ENCODE data around the gene NOS1AP.

DNA sequence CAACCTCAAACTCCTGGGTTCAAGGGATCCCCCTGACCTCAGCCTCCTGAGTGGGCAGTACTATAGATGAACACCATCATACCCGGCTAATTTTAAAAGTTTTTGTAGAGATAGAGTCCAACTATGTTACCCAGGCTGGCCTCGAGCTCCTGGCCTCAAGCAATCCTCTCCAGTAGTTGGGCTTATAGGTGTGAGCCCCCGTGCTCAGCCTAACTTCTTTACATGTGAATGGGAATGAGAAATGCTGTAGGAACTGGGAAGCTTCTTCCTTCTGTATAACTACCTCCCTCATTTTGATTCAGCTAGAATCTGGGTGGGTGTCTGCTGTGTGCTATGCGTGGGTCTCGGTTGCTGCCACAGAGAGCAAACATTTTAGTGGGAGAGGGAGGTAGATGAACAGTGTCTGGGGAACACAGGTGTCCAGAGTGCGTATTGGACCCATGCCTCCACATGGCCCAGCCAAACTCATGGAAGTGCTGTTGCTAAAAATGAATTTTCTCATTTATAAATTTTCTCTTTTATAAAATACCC lies 150.6 kb downstream of the NOS1AP start:
- no peak for TF ChIP-seq ISL1 (CRISPR knock-in tag; IDR thresholded peaks at IDR 0.05)
- TF ChIP-seq CSDC2 (CRISPR knock-in tag; IDR thresholded peaks at IDR 0.05): no peak
- TF ChIP-seq, protein P1, sequence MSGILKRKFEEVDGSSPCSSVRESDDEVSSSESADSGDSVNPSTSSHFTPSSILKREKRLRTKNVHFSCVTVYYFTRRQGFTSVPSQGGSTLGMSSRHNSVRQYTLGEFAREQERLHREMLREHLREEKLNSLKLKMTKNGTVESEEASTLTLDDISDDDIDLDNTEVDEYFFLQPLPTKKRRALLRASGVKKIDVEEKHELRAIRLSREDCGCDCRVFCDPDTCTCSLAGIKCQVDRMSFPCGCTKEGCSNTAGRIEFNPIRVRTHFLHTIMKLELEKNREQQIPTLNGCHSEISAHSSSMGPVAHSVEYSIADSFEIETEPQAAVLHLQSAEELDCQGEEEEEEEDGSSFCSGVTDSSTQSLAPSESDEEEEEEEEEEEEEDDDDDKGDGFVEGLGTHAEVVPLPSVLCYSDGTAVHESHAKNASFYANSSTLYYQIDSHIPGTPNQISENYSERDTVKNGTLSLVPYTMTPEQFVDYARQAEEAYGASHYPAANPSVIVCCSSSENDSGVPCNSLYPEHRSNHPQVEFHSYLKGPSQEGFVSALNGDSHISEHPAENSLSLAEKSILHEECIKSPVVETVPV (CRISPR knock-in tag; IDR thresholded peaks at IDR 0.05): no peak
- TF ChIP-seq, protein P2, sequence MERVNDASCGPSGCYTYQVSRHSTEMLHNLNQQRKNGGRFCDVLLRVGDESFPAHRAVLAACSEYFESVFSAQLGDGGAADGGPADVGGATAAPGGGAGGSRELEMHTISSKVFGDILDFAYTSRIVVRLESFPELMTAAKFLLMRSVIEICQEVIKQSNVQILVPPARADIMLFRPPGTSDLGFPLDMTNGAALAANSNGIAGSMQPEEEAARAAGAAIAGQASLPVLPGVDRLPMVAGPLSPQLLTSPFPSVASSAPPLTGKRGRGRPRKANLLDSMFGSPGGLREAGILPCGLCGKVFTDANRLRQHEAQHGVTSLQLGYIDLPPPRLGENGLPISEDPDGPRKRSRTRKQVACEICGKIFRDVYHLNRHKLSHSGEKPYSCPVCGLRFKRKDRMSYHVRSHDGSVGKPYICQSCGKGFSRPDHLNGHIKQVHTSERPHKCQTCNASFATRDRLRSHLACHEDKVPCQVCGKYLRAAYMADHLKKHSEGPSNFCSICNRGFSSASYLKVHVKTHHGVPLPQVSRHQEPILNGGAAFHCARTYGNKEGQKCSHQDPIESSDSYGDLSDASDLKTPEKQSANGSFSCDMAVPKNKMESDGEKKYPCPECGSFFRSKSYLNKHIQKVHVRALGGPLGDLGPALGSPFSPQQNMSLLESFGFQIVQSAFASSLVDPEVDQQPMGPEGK (CRISPR knock-in tag; IDR thresholded peaks at IDR 0.05; ENCODE audit: borderline replicate concordance): no peak
- no peak for TF ChIP-seq TCF4 (CRISPR knock-in tag; IDR thresholded peaks at IDR 0.05; ENCODE audit: borderline replicate concordance)
- no peak for TF ChIP-seq ZNF8 (CRISPR knock-in tag; IDR thresholded peaks at IDR 0.05)
- no peak for TF ChIP-seq RARB (CRISPR knock-in tag; IDR thresholded peaks at IDR 0.05)
- TF ChIP-seq, protein P3, sequence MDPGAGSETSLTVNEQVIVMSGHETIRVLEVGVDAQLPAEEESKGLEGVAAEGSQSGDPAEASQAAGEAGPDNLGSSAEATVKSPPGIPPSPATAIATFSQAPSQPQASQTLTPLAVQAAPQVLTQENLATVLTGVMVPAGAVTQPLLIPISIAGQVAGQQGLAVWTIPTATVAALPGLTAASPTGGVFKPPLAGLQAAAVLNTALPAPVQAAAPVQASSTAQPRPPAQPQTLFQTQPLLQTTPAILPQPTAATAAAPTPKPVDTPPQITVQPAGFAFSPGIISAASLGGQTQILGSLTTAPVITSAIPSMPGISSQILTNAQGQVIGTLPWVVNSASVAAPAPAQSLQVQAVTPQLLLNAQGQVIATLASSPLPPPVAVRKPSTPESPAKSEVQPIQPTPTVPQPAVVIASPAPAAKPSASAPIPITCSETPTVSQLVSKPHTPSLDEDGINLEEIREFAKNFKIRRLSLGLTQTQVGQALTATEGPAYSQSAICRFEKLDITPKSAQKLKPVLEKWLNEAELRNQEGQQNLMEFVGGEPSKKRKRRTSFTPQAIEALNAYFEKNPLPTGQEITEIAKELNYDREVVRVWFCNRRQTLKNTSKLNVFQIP (CRISPR knock-in tag; IDR thresholded peaks at IDR 0.05; ENCODE audit: borderline replicate concordance, low read depth): no peak
- TF ChIP-seq, protein P4, sequence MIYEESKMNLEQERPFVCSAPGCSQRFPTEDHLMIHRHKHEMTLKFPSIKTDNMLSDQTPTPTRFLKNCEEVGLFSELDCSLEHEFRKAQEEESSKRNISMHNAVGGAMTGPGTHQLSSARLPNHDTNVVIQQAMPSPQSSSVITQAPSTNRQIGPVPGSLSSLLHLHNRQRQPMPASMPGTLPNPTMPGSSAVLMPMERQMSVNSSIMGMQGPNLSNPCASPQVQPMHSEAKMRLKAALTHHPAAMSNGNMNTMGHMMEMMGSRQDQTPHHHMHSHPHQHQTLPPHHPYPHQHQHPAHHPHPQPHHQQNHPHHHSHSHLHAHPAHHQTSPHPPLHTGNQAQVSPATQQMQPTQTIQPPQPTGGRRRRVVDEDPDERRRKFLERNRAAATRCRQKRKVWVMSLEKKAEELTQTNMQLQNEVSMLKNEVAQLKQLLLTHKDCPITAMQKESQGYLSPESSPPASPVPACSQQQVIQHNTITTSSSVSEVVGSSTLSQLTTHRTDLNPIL (CRISPR knock-in tag; IDR thresholded peaks at IDR 0.05; ENCODE audit: low read depth): no peak
- no peak for TF ChIP-seq ZNF565 (CRISPR knock-in tag; conservative IDR thresholded peaks at IDR 0.05; ENCODE audit: low read depth)

Measured in SK-N-SH treated with all-trans-retinoic acid at 6 μM for 48 hours (cell line).